ENCODE results near the gene AFP. TPM values are rescaled to one million over a fixed set of nuclear protein-coding genes. Genes with fewer than 3 reads are reported as not detected.

AFP gene
- not detected in 2 replicates for total RNA-seq

DNA sequence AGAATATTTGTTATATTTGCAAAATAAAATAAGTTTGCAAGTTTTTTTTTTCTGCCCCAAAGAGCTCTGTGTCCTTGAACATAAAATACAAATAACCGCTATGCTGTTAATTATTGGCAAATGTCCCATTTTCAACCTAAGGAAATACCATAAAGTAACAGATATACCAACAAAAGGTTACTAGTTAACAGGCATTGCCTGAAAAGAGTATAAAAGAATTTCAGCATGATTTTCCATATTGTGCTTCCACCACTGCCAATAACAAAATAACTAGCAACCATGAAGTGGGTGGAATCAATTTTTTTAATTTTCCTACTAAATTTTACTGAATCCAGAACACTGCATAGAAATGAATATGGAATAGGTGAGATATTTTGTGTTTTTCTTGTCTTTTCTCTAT, at the start of gene AFP:
Gene AFP, plus strand, starts transcription at position 238 of the 400 bp plus-strand sequence. Its CDS starts 42 bp downstream, at position 280.

GRCh38 chr4:73404042-73404441, 32.0 kb upstream of the AFP start, which contains the start of gene ALB:
TSS of gene ALB (plus strand) at chr4:73404287. CDS start at chr4:73404328, 41 bp downstream.

GRCh38 chr4:73481358-73481757, 45.3 kb downstream of the AFP start, which contains the start of gene AFM:
TSS of gene AFM (plus strand) at chr4:73481745. CDS start at chr4:73481776, 31 bp downstream.

Other genes with a start within 250 kb of the AFP start
- 97.6 and 105 TPM in 2 replicates for gene ANKRD17, start 177.4 kb upstream of the AFP start, total RNA-seq
- 0.13 TPM in 1 of 2 replicates, not detected in the other for gene ALB, start 31.9 kb upstream of the AFP start, total RNA-seq
- gene AFM, start 45.5 kb downstream of the AFP start, total RNA-seq = not detected in 2 replicates
- under 0.01 TPM in 1 of 2 replicates, not detected in the other for gene RASSF6, start 184.2 kb downstream of the AFP start, total RNA-seq